IMR-90 (cell line): ENCODE results near the gene SH3D21. TPM values are rescaled to one million over a fixed set of nuclear protein-coding genes. Genes with fewer than 3 reads are reported as not detected.

ENCODE experiments used
- ATAC-seq: fragments of 200-7000 bp; cut with Tn5 transposase; 2 replicates; pipeline ENCODE4 v1.9.1; 2020; ENCODE audit warnings: low read depth, mild to moderate bottlenecking, moderate library complexity
- BruUV-seq: library from RNA; stranded (reverse); fragments of 400-500 nt; replicated peaks from 2 replicates; lab custom pipeline; 2021; lab: Mats Ljungman, UMichigan
- CTCF ChIA-PET: fragments of 300-600 bp; formaldehyde crosslinking; extraction: SDS; loops from one replicate; lab custom pipeline; 2021; ENCODE audit warnings: antibody characterized with exemption; lab: Yijun Ruan, JAX
- POLR2A ChIA-PET: fragments of 300-600 bp; sonication (Branson Sonifier 250); formaldehyde crosslinking; loops from one replicate; lab custom pipeline; 2022; ENCODE audit warnings: antibody characterized with exemption; ENCODE audit not compliant: unreplicated experiment; lab: Charles Lee
- DNase-seq: peaks from one replicate; pipeline ENCODE4 v3.0.0; 2013
- H2AFZ ChIP-seq: replicated peaks from 2 replicates; pipeline ENCODE3; 2013; ENCODE audit warnings: low read length, mild to moderate bottlenecking; ENCODE audit not compliant: poor library complexity
- H2AK5ac ChIP-seq: 2 replicates; pipeline ENCODE4 v1.6.1; 2013; ENCODE audit warnings: low read depth, low read length, inconsistent platforms
- H2AK9ac ChIP-seq: replicated peaks from 2 replicates; pipeline ENCODE3; 2013; ENCODE audit warnings: mild to moderate bottlenecking, low read depth, low read length, moderate library complexity; ENCODE audit not compliant: poor library complexity
- H2BK120ac ChIP-seq: 2 replicates; pipeline ENCODE4 v1.6.1; 2013; ENCODE audit warnings: low read depth, low read length, inconsistent platforms
- H2BK15ac ChIP-seq: 3 replicates; pipeline ENCODE4 v1.6.1; 2013; ENCODE audit warnings: low read depth, low read length, inconsistent platforms
- H2BK20ac ChIP-seq: 2 replicates; pipeline ENCODE4 v1.6.1; 2013; ENCODE audit warnings: low read depth, mild to moderate bottlenecking, inconsistent platforms, low read length, moderate library complexity
- H2BK5ac ChIP-seq: 2 replicates; pipeline ENCODE4 v1.6.1; 2013; ENCODE audit warnings: mild to moderate bottlenecking, low read depth, low read length, inconsistent platforms; ENCODE audit not compliant: poor library complexity, severe bottlenecking
- H3K14ac ChIP-seq: replicated peaks from 2 replicates; pipeline ENCODE4 v1.6.1; 2013; ENCODE audit warnings: low read depth, low read length, inconsistent platforms
- H3K18ac ChIP-seq: 2 replicates; pipeline ENCODE4 v1.6.1; 2013; ENCODE audit warnings: low read depth, low read length, control low read depth
- H3K23ac ChIP-seq: 2 replicates; pipeline ENCODE4 v1.6.1; 2013; ENCODE audit warnings: low read depth, low read length, inconsistent platforms
- H3K27ac ChIP-seq: 2 replicates; pipeline ENCODE4 v1.5.1; 2013; ENCODE audit warnings: mild to moderate bottlenecking, control low read depth, low read length; ENCODE audit not compliant: insufficient read depth
- H3K27me3 ChIP-seq: 2 replicates; pipeline ENCODE4 v1.6.1; 2013; ENCODE audit warnings: low read length; ENCODE audit not compliant: control insufficient read depth, insufficient read depth
- H3K36me3 ChIP-seq: 2 replicates; pipeline ENCODE4 v1.6.1; 2013; ENCODE audit warnings: low read length, mixed read lengths; ENCODE audit not compliant: control insufficient read depth, insufficient read depth
- H3K4ac ChIP-seq: 2 replicates; pipeline ENCODE4 v1.6.1; 2013; ENCODE audit warnings: low read depth, low read length, inconsistent platforms
- H3K4me1 ChIP-seq: 2 replicates; pipeline ENCODE4 v1.6.1; 2013; ENCODE audit warnings: low read length, mixed read lengths; ENCODE audit not compliant: control insufficient read depth, insufficient read depth
- H3K4me2 ChIP-seq: 2 replicates; pipeline ENCODE4 v1.6.1; 2013; ENCODE audit warnings: low read depth, mild to moderate bottlenecking, control low read depth, low read length, moderate library complexity
- H3K4me3 ChIP-seq: 2 replicates; pipeline ENCODE4 v1.5.1; 2013; ENCODE audit warnings: low read depth, mild to moderate bottlenecking, control low read depth, low read length, moderate library complexity; ENCODE audit not compliant: insufficient read depth
- H3K56ac ChIP-seq: 2 replicates; pipeline ENCODE4 v1.6.1; 2013; ENCODE audit warnings: low read length, inconsistent platforms; ENCODE audit not compliant: insufficient read depth; ENCODE audit errors: extremely low read depth
- H3K79me1 ChIP-seq, 2 experiments: 2 replicates each; pipeline ENCODE4 v1.6.1; 2013; ENCODE audit warnings: low read length in 2 of 2, inconsistent platforms in 1 of 2, low read depth in 1 of 2
- H3K9ac ChIP-seq: 2 replicates; pipeline ENCODE4 v1.6.1; 2013; ENCODE audit warnings: low read depth, low read length, control low read depth
- H3K9me1 ChIP-seq: 2 replicates; pipeline ENCODE4 v1.6.1; 2013; ENCODE audit warnings: low read length, inconsistent platforms; ENCODE audit not compliant: insufficient read depth
- H3K9me3 ChIP-seq: 2 replicates; pipeline ENCODE4 v1.6.1; 2013; ENCODE audit warnings: low read length; ENCODE audit not compliant: control insufficient read depth, insufficient read depth
- H4K20me1 ChIP-seq: 2 replicates; pipeline ENCODE4 v1.6.1; 2013; ENCODE audit warnings: low read length, inconsistent platforms; ENCODE audit not compliant: insufficient read depth
- H4K5ac ChIP-seq: 2 replicates; pipeline ENCODE4 v1.6.1; 2013; ENCODE audit warnings: mild to moderate bottlenecking, low read depth, low read length, control low read depth
- H4K8ac ChIP-seq, 2 experiments: 2 replicates each; pipeline ENCODE4 v1.6.1; 2013; ENCODE audit warnings: low read depth in 2 of 2, low read length in 2 of 2, control low read depth in 1 of 2, inconsistent platforms in 1 of 2
- H4K91ac ChIP-seq: 2 replicates; pipeline ENCODE4 v1.6.1; 2013; ENCODE audit warnings: low read depth, low read length, inconsistent platforms; ENCODE audit not compliant: insufficient read depth
- BHLHE40 ChIP-seq: fragments of 150-350 bp; IDR thresholded peaks from 2 replicates; pipeline ENCODE4 v1.6.1; 2016; ENCODE audit warnings: mild to moderate bottlenecking, low read depth, low read length
- CEBPB ChIP-seq: IDR thresholded peaks from 2 replicates; pipeline ENCODE4 v1.6.1; 2012; ENCODE audit warnings: low read depth, low read length, improper control_type of control experiment
- CHD1 ChIP-seq: IDR thresholded peaks from 2 replicates; pipeline ENCODE4 v1.6.1; 2012; ENCODE audit warnings: low read depth, low read length, improper control_type of control experiment
- CTCF ChIP-seq: conservative IDR thresholded peaks from 2 replicates; pipeline ENCODE4 v1.5.1; 2012; ENCODE audit warnings: mild to moderate bottlenecking, low read depth, low read length, improper control_type of control experiment
- FOS ChIP-seq: fragments of 150-350 bp; IDR thresholded peaks from 2 replicates; pipeline ENCODE4 v1.6.1; 2016; ENCODE audit warnings: low read depth, low read length
- MAFK ChIP-seq: IDR thresholded peaks from 2 replicates; pipeline ENCODE4 v1.6.1; 2012; ENCODE audit warnings: low read depth, low read length, improper control_type of control experiment
- MAZ ChIP-seq: IDR thresholded peaks from 2 replicates; pipeline ENCODE4 v1.6.1; 2012; ENCODE audit warnings: low read depth, mild to moderate bottlenecking, low read length, improper control_type of control experiment, moderate library complexity, borderline replicate concordance
- MXI1 ChIP-seq: IDR thresholded peaks from 2 replicates; pipeline ENCODE4 v1.6.1; 2012; ENCODE audit warnings: low read depth, mild to moderate bottlenecking, low read length, moderate library complexity, borderline replicate concordance
- NFE2L2 ChIP-seq: fragments of 150-350 bp; IDR thresholded peaks from 2 replicates; pipeline ENCODE4 v1.6.1; 2016; ENCODE audit warnings: low read depth, mild to moderate bottlenecking, low read length
- POLR2A ChIP-seq: IDR thresholded peaks from 2 replicates; pipeline ENCODE4 v1.6.1; 2012; ENCODE audit warnings: mild to moderate bottlenecking, low read depth, low read length
- RAD21 ChIP-seq: IDR thresholded peaks from 2 replicates; pipeline ENCODE4 v1.6.1; 2012; ENCODE audit warnings: low read length, improper control_type of control experiment
- RCOR1 ChIP-seq: IDR thresholded peaks from 2 replicates; pipeline ENCODE4 v1.6.1; 2012; ENCODE audit warnings: mild to moderate bottlenecking, low read length, improper control_type of control experiment; ENCODE audit not compliant: insufficient replicate concordance
- RFX5 ChIP-seq: IDR thresholded peaks from 2 replicates; pipeline ENCODE4 v1.8.0; 2012; ENCODE audit warnings: low read depth, mild to moderate bottlenecking, low read length, moderate library complexity
- SMC3 ChIP-seq: fragments of 150-350 bp; IDR thresholded peaks from 2 replicates; pipeline ENCODE4 v1.6.1; 2016; ENCODE audit warnings: low read depth, mild to moderate bottlenecking, antibody characterized with exemption, low read length, moderate library complexity
- WGBS, 2 experiments: methylation state at CpG; one replicate each; pipeline versions ENCODE4 v1.1.5 to v1.1.7; 2013; ENCODE audit warnings: missing lambda C conversion rate in 2 of 2; ENCODE audit not compliant: insufficient read length in 1 of 2; ENCODE audit errors: extremely low coverage in 2 of 2; 5-methylcytosine and 5-hydroxymethylcytosine counted together
- dilution Hi-C: fragments of 300-500 bp; cut with HindIII; formaldehyde crosslinking; loops from one replicate; pipeline ENCODE4 v1.14.3; 2018; ENCODE audit warnings: low sequenced_read_pairs; ENCODE audit not compliant: unreplicated experiment
- in situ Hi-C: fragments of 300-500 bp; cut with MboI; formaldehyde crosslinking; loops from 3 replicates; pipeline ENCODE4 v1.14.3; 2019; ENCODE audit warnings: low sequenced_read_pairs, inconsistent platforms, mixed read lengths
- intact Hi-C: fragments of 100-400 bp; cut with micrococcal nuclease; formaldehyde crosslinking; loops from 2 replicates; pipeline ENCODE4 v1.10.0; 2022
- polyA plus RNA-seq, 3 experiments: library from polyadenylated mRNA; depleted of rRNA; stranded (reverse); fragments of >200 nt; gene quantifications; 2 replicates each; pipeline ENCODE4 v1.2.3, GENCODE V29; 2012; ENCODE audit warnings: low replicate concordance in 1 of 3
- total RNA-seq: library from RNA; depleted of rRNA; stranded (reverse); fragments of >200 nt; gene quantifications from 2 replicates; pipeline ENCODE4 v1.2.3, GENCODE V29; 2012
- TF ChIP-seq, protein P1 (sequence below): fragments of 150-350 bp; IDR thresholded peaks from 2 replicates; pipeline ENCODE4 v1.6.1; 2016; ENCODE audit warnings: low read depth, mild to moderate bottlenecking, low read length, moderate library complexity, borderline replicate concordance
- TF ChIP-seq, protein P2 (sequence below): fragments of 150-350 bp; IDR thresholded peaks from 2 replicates; pipeline ENCODE4 v1.6.1; 2017; ENCODE audit warnings: mild to moderate bottlenecking, antibody characterized with exemption, low read length, low read depth

Gene SH3D21
- total and polyA plus RNA-seq, 2 of the 4 experiments (the other 2 are of a cell fraction): 1.8 to 11.9 TPM

- Histone ChIP-seq H3K4me1 (peaks cover 25% of the 10 kb centered on the region), H4K91ac (no peak overlapping the region), H3K4me2 (no peak overlapping the region), H2BK5ac (no peak overlapping the region), H2AK9ac (peak overlapping the region; percentile 17), H4K20me1 (no peaks in the 10 kb centered on the region), H3K14ac (no peak overlapping the region), H2BK20ac (no peak overlapping the region), H3K9ac (no peak overlapping the region), H4K5ac (no peak overlapping the region), H2AFZ (no peak overlapping the region), H3K9me1 (peaks cover 22% of the 10 kb centered on the region), H3K4ac (no peak overlapping the region), H3K36me3 (peaks cover 70% of the 10 kb centered on the region), H3K18ac (no peak overlapping the region), H3K56ac (no peak overlapping the region), H3K27me3 (no peaks in the 10 kb centered on the region), H4K8ac (no peak overlapping the region), H2BK15ac (no peak overlapping the region), H3K23ac (no peak overlapping the region), H3K27ac (no peak overlapping the region), H3K9me3 (no peaks in the 10 kb centered on the region), H3K79me1 (peaks cover 10 to 61% of the 10 kb centered on the region in 2 experiments; a peak in 3 of 4 replicates), H2AK5ac (no peak overlapping the region), H2BK120ac (no peak overlapping the region), H3K4me3 (no peak overlapping the region)
- in situ Hi-C loops (no loop called here), intact Hi-C loops (no loop called here), dilution Hi-C loops (no loop called here)
- CTCF ChIA-PET: no interaction called here
- WGBS, 2 experiments: 90% methylated on average over 2 of the region's 7 CpGs; no CpG with 5 or more reads in 1 of the 2 experiments
- POLR2A ChIA-PET: no interaction called here
- DNase-seq (no peak), ATAC-seq (no peak)
- no TSS peak for BruUV-seq
- TF ChIP-seq, protein P1, sequence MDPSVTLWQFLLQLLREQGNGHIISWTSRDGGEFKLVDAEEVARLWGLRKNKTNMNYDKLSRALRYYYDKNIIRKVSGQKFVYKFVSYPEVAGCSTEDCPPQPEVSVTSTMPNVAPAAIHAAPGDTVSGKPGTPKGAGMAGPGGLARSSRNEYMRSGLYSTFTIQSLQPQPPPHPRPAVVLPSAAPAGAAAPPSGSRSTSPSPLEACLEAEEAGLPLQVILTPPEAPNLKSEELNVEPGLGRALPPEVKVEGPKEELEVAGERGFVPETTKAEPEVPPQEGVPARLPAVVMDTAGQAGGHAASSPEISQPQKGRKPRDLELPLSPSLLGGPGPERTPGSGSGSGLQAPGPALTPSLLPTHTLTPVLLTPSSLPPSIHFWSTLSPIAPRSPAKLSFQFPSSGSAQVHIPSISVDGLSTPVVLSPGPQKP: no peak
- no peak for TF ChIP-seq FOS
- TF ChIP-seq CHD1: no peak
- TF ChIP-seq NFE2L2: no peak
- TF ChIP-seq CEBPB: no peak
- no peak for TF ChIP-seq MAZ
- TF ChIP-seq, protein P2, sequence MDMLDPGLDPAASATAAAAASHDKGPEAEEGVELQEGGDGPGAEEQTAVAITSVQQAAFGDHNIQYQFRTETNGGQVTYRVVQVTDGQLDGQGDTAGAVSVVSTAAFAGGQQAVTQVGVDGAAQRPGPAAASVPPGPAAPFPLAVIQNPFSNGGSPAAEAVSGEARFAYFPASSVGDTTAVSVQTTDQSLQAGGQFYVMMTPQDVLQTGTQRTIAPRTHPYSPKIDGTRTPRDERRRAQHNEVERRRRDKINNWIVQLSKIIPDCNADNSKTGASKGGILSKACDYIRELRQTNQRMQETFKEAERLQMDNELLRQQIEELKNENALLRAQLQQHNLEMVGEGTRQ: no peak
- TF ChIP-seq MAFK: no peak
- no peak for TF ChIP-seq RCOR1
- no peak for TF ChIP-seq RFX5
- no peak for TF ChIP-seq CTCF
- TF ChIP-seq MXI1: no peak
- TF ChIP-seq RAD21: no peak
- no peak for TF ChIP-seq SMC3
- TF ChIP-seq BHLHE40: no peak
- no peak for TF ChIP-seq POLR2A
Measured at GRCh38 chr1:36345353-36345752, 39.2 kb downstream of the SH3D21 start.
